Tongue (tissue), 2 donors: ENCODE data around the gene HERC5. TPM values are rescaled to one million over a fixed set of nuclear protein-coding genes. Genes with fewer than 3 reads are reported as not detected.
A peak's percentile ranks its signal among the peaks of the same experiment; 100 is the strongest.
"Not testable (repeated sequence)": the region's sequence is repeated elsewhere in the genome, so short reads cannot be mapped to it uniquely, and the experiment has no call there.

Experiments used
- DNase-seq: peaks from one replicate; pipeline ENCODE4 v3.0.0-alpha.2; 2015
- total RNA-seq: library from RNA; depleted of rRNA; stranded (reverse); fragments of >200 nt; gene quantifications from one replicate; pipeline ENCODE4 v1.2.3, GENCODE V29; 2014

Gene HERC5
- total RNA-seq, result 2.2 TPM

DNA sequence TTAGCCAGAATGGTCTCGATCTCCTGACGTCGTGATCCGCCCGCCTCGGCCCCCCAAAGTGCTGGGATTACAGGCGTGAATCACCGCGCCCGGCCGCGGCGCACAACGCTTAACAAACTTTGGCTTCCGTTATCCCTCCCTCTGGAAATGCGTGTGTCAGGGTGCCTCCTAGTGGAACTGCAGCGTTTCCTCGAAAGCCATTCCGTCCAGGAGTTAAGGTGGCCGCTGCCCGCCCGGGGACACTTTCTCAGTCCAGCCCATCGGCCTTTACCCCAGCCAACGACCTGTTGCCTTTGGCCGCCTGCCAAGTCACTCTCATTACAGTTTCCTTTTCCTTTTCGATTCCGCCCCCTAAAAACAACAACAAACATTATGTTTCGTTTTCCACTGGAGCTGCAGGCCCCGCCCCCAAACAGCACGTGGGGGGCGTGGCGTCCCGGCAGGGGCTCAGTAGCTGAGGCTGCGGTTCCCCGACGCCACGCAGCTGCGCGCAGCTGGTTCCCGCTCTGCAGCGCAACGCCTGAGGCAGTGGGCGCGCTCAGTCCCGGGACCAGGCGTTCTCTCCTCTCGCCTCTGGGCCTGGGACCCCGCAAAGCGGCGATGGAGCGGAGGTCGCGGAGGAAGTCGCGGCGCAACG lies at the start of gene HERC5:
Gene HERC5 (plus strand): TSS at position 450 of the 637 bp plus-strand sequence. CDS start 151 bp downstream, at position 601.
- peak; percentile 92 for DNase-seq

DNA sequence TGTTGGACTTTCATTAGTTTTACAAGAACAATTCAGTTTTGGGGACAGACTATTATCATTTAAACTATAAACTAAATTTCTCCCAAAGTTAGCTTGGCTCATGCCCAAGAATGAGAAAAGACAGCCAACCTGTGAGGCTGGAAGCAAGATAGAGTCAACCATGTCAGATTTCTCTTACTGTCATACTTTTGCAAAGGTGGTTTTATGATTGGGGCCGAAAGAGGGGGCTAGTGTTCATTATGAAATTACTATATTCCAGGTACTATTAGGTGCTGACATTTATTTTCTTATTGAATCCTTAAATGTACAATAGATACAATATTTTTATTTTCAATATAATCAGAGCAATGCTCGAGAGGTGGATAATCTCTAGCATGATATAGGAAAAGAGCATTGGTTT lies 47.7 kb upstream of the HERC5 start:
- DNase-seq, result no peak

DNA sequence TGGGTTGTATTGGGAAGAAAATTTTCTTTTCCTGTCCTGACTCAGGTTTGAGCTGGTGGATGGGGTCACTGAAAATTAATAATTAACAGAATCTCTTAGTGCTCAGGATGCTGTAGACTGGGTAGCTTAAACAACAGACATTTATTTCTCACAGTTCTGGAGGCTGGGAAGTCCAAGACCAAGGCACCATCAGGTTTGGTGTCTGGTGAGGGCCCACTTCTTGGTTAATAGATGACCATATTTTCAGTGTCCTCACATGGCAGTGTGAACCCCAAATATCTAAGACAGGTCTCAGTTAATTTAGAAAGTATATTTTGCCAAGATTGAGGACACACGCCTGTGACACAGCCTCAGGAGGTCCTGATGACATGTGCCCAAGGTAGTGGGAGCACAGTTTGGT lies 47.1 kb upstream of the HERC5 start:
- no peak for DNase-seq

DNA sequence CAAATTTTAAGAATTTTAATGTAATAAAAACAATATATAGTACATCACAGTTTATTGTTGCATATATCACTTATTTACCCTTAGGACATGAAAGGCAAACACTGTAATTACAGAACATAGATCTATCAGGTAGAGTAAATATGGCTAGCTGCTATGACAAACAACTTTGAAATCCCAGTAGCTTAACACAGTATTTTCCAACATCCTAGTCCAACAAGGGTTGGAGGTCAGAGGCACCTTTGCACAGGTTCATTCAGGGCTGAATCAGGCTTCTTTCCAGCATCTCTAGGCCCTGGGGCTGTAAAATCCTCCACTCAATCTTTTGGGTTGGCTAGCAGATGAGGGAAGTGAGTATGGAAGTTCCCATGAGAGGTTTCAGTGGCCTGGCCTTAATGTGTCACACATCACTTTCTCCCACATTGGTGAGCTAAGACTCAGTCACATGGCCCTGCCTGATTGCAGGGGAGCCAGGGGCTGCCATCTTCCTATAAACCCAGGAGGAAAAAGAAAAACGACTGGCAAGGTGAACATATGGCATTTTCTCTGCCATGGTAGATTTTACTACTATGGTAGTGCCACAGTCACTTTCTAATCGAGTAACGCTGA lies 45.3 kb upstream of the HERC5 start:
- no peak for DNase-seq

DNA sequence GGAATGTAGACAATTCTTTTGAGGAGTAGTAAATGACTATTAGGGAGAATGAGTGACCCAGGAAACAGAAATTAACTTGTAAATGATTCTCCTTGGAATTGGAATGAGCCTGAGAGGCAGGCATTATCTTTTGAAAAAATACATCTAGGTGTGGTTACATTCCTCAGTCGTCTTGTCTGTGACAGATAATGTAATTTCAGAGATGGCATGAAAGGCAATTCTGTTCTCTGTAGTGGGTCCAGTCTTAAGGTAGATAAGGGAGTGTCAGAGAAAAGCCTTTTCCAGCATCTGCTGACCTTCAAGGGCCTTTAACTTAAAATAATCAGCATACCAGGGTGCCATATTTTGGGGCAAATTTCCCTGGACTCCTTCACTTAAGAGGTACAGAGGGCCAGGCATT lies 43.1 kb upstream of the HERC5 start:
- no peak for DNase-seq

DNA sequence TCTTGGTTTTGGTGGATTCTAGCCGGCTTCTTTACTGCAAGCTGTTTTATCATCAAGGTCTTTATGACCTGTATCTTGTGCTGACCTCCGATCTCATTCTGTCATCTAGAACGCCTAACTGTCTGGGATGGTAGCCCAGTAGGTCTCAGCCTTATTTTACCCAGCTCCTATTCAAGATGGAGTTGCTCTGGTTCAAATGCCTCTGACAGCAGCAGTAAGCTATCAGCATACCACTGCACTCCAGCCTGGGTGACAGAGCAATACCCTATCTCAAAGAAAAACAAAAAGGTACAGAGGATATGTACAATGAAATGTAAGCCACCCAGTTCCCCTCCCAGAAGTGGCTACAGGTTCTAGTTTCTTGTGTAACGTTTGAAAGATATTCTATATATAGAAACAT lies 42.2 kb upstream of the HERC5 start:
- DNase-seq, result no peak

DNA sequence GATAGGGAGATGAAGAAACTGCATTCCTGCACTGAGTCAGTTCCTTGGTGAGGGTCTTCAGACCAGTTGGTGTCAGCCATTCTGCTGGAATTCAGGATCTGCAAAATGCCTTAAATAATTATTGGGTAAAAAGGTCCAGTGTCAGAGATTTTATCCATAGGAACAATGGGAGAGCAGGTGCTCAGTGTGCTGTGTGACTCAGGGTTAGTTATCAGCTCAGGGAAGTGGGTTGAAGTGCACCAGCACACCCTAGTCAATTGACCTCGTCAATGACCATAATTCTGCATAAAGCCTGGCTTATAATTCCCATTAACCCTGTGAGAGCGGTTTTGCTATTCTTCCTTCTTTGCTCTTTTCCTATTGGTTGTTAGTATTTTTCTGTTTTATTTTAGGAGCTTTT lies 40.9 kb upstream of the HERC5 start:
- no peak for DNase-seq

DNA sequence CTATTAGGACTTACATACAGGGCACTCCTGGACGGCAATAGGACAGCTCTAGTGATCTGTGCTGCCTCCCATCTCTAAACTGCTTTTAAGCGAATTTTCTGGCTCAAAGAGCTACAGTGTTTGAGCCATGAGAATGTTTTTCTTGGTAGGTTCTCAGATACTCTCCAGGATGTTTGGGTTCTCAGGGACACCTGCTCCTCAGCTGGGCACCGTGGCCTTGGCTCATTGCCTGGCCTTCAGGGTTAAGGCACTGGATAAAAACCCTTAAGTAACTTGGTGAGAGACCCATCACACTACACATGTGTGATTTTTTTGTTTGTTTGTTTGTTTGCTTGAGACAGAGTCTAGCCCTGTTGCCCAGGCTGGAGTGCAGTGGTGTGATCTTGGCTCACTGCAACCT lies 38.5 kb upstream of the HERC5 start:
- DNase-seq, result no peak

DNA sequence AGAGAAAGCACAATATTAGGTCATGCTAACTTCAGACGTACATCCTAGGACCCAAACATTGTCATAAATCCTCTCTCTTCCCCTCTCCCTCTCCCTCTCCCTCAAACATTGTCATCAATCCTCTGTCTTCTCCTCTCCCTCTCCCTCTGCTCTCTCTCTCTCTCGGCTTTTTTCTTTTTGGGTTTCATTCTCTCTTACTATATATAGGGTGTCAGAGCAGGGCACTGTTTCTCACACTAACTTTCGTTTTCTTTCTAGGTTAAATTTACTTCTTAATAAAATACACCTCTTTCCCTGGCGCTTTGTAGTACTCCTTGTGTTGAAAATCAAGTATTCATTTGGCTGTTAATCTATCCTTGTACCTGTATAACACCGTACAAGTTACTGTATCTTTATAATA lies 37.0 kb upstream of the HERC5 start:
- no peak for DNase-seq

DNA sequence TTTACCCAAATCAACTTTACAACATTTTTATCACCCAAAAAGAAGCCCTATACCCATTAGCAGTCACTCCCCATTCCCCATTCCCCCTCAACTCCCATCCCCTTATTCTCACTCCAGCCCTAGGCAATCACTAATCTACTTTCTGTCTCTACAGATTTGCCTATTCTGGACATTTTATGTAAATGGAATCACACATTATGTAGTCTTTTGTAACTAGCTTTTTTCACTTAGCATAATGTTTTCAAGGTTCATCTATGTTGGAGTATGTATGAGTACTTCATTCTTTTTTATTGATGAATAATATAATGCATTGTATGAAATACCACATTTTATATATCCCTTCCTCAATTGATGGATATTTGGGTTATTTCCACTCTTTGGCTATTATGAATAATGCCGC lies 36.1 kb upstream of the HERC5 start:
- no peak for DNase-seq

DNA sequence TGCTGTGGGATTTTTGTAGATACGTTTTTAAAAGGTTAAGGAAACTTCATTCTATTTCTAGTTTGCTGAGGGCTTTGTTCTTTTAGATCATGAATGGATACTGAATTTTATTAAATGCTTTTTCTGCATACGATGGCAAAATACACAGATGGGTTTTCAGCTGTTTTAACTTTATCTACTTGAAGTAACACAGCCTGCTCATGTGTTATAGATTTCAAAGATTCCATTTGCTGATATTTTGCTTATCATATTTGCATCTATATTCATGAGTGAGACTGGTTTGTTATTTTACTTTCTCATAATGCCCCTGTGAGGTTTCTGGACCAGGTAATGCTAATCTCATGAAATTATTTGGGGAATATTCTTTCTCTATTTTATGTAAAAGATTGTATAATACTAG lies 34.5 kb upstream of the HERC5 start:
- no peak for DNase-seq

DNA sequence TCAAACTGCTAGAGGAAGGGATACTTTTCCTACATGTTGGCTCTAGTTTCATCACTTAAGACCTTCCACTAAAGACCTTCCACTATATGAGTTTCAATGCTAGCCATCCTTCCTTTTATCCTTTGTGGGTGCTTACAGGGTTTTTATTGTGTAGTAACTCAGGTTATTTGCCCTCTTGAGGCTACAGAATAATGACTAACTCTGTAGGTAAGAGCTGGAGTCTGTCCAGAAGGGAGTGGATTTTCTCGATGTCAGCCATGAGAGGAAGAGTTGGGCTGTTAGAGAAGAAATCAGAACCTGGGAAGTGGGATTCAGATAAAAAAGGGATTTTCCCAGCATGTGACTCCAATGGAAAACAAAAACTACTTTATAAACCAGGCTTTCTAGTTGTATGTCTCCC lies 27.5 kb upstream of the HERC5 start:
- no peak for DNase-seq

DNA sequence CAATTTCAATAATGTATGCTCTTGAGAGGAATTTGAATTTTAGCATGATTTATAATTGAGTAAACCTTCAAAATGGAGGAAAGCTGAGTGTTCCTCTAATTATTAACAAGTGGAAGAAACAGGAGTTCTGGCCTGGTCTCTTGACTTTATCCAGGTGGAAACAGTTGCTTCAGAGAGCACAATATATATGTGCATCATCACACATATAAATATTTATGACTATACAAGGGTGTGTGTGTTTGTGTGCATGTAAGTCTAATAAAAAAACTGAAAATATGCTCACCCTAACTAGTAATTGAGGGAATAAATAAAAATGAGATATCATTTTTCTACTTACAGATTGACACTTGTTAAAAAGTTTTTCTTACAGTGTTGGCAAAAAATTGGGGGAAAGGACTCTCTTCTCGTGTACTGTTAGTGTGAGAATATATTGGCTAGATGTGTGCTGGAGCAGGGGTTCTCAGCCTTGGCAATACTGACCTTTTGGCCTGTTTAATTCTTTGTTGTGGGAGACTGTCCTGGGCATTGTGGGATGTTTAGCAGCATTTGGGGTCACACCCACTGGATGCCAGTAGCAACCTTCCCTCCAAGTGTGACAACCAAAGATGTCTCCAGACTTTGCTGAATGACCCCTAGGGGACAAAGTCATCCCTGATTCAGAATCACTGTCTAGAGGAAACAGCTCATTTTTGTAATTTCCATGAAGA lies 20.8 kb upstream of the HERC5 start:
- no peak for DNase-seq

DNA sequence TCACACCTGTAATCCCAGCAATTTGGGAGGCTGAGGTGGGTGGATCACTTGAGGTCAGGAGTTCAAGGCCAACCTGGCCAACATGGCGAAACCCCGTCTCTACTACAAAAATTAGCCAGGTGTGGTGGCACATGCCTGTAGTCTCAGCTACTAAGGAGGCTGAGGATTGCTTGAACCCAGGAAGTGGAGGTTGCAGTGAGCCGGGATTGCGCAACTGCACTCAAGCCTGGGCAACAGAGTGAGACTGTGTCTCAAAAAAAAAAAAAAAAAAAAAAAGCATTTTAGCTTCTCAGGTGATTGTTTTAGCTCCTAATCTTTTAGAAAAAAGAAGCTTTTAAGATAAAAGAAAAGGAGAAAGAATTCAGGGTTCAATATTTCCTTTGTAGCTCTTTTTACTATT lies 19.0 kb upstream of the HERC5 start:
- not testable (repeated sequence) for DNase-seq

DNA sequence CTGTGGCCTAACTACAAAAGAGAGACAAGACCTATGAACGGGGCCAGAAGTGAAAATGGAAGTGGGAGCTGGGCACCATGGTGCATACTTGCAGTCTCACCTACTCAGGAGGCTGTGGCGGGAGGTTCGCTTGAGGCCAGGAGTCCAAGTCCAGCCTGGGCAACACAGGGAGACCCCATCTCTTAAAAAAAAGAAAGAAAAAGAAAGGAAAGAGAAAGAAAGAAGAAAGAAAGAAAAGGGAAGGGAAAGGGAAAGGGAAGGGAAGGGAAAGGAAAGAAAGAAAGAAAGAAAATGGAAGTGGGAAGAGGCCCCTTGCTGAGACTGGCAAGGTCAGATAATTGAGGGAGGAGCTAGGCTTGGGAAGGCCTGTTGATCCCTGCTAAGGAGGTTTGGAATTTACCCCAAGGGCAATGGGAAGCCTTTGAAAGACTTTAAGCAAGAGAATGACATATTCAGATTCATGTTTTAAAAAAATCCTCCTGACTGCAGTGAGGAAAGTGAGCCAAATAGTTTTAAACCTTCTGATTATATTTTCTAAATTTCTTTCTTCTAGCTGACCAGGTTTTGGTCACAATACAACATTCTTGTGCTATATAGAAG lies 17.7 kb upstream of the HERC5 start:
- peak; percentile 13 for DNase-seq

DNA sequence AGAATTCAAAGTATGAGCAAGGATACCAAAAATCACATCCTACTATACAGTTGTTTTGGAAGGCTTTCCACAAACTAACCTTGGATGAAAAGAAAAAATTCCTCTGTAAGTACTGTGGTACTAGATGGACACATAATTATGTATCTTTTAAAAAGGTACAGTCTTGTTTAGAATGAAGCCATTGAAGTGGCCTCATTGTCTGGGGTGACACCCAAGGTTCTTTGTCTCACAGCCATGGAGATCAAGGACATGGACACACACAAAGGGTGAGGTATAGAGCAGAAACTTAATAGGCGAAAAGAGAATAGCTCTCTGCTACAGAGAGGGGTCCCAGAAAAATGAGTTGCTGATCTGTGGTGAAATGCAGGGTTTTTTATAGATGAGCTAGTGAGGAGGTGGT lies 16.8 kb upstream of the HERC5 start:
- DNase-seq, result no peak

DNA sequence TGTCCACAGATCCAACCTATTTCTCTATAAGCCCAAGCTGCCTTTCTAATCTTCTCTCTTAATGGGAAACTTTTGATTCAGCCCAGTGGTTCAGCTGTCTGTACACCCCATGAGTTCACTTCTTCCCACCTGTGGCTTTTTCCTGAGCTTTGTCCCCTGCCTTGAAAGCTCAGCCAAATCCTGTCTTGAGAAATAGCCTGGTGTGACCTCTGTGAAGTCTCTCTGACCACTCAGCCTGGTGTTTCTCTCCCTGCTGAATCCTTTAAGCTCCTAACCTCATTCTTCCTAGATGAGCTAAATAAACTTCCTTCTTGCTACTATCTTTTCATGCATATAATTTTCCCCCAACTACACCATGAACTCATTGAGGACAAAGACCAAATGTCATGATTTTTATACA lies 15.2 kb upstream of the HERC5 start:
- no peak for DNase-seq

DNA sequence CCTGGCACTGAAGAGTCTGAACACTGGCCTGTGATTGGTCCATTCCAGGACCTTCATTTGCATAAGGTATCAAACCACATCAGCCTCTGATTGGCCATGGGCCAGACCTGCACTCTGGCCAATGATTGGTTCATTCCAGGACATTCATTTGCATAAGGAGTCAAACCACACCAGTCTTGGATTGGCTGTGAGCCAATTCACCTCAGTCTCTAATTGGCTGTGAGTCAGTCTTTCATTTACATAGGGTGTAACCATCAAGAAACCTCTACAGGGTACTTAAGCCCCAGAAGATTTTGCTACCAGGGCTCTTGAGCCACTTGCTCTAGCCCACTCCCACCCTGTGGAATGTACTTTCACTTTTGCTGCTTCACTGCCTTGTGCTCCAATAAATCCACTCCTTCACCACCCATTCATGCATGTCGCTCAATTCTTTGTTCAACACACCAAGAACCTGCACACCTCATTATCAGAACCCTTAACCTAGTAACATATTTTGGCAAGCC lies 14.2 kb upstream of the HERC5 start:
- no peak for DNase-seq

DNA sequence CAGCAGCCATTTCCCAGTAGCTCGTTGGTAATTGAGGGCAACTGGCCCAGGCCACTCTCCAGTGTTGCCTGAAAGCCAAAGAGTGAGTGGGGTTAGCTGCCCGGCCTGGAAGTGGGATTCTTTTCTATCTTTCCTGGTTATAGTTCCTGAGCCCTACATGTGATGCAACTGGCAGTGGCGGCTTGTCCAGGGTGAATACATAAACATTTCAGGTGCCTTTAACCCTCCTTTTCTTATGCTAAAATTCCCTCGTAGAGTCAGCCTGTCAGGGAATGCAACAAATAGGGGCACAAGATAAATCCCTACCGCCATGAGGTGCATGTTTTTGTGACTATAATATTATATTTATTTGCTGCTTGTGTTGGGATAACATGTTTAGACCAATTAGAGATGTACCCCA lies 13.4 kb upstream of the HERC5 start:
- no peak for DNase-seq

DNA sequence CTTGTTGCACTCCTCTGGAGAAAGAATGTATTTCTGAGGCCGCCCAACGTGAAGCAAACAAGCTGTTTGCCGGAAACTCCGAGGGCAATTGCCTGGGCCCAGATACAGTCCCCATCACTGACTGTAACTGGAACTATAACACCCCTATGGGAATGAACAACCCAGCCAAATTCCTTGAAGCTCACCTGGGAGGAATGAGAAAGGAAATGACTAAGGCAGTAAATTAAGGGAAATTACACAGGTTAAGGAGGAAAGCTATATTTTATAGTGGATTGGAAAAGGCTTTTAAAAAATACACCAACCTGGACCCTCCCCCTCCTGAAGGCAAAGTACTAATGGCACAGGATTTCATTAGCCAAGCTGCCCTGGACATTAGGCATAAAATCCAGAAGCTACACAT lies 11.7 kb upstream of the HERC5 start:
- DNase-seq, result no peak

DNA sequence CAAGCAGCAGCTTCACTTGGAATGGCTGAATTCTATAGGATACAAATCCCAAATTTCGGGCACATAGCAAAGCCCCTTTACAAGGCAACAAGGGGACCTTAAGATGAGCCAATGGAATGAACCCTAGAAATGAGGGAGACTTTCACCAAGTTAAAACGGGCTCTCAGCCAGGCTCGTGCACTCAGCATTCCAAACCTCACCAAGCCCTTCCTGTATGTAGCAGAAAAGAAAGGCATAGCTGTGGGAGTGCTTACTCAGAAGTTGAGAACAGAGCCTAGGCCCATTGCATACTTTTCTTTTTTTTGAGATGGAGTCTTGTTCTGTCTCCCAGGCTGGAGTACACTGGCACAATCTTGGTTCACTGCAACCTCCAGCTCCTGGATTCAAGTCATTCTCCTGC lies 10.8 kb upstream of the HERC5 start:
- DNase-seq, result no peak

DNA sequence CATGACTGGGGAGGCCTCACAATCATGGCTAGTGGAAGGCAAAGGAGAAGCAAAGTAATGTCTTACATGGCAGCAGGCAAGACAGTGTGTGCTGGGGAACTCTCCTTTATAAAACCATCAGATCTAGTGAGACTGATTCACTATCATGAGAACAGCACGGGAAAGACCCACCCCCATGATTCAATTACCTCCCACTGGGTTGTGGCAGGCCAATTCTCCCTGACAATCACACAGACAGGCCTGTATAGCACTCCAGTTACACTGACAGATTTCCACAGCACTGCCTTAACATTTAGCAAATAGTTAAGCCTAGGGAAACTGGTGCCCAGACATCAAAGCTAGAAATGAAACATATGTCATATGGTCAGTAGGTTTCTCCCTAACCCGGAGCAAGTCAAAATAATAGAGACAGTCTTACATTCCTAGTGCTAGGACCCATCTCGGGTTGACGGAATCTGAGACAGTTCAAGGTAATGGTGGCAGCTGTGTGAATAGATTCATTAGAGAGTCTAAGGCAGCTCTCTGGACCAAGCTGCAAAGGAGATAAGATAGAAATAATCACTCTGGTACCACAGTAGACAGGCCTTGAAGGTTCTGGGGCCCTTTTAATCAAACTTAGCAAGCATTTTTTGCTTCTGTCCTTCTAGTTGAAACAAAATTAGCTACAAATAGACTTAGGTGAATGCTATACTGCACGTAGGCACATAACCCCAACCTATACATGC lies 9.4 kb upstream of the HERC5 start:
- DNase-seq, result no peak
